GM12891 (cell line): ENCODE results near the gene GAD1.

Source experiments
- PAX5 ChIP-seq: IDR thresholded peaks from 2 replicates; pipeline ENCODE4 v1.6.1; 2011; ENCODE audit warnings: low read length, moderate library complexity, mild to moderate bottlenecking; ENCODE audit not compliant: insufficient read depth, severe bottlenecking
- POLR2A ChIP-seq: IDR thresholded peaks from 2 replicates; pipeline ENCODE4 v1.6.1; 2011; ENCODE audit warnings: low read depth, low read length, control low read depth
- POLR2AphosphoS5 ChIP-seq: IDR thresholded peaks from 2 replicates; pipeline ENCODE4 v1.6.1; 2011; ENCODE audit warnings: low read depth, low read length, control low read depth
- SPI1 ChIP-seq: IDR thresholded peaks from 2 replicates; pipeline ENCODE4 v1.6.1; 2011; ENCODE audit warnings: low read depth, low read length, control low read depth
- TAF1 ChIP-seq: IDR thresholded peaks from 2 replicates; pipeline ENCODE4 v1.6.1; 2011; ENCODE audit warnings: low read depth, low read length, control low read depth

- TF ChIP-seq PAX5, result no peak
- TF ChIP-seq POLR2A, result no peak
- no peak for TF ChIP-seq POLR2AphosphoS5
- no peak for TF ChIP-seq TAF1
- no peak for TF ChIP-seq SPI1
Observed at GRCh38 chr2:170846314-170846713, 29.6 kb downstream of the GAD1 start.
